Measurements from ENCODE around the gene VAX1. TPM values are rescaled to one million over a fixed set of nuclear protein-coding genes. Genes with fewer than 3 reads are reported as not detected.

Gene VAX1
- total and polyA plus RNA-seq, 8 donors: not detected

GRCh38 chr10:117184296-117184695 lies 46.2 kb upstream of the VAX1 start:
- intact Hi-C loops (cut with DNase I; ENCODE audit: low total_unique reads): no loop called here
- peaks cover 0 to 7% (median under 1%) of the 10 kb centered on the region in 4 donors for H3K9me3 ChIP-seq
- DNase-seq: no peak
- H3K27ac ChIP-seq: no peak overlapping the region
- TF ChIP-seq CTCF (IDR thresholded peaks at IDR 0.05) (no peak), POLR2AphosphoS5 (IDR thresholded peaks at IDR 0.05) (no peak), EP300 (IDR thresholded peaks at IDR 0.05) (no peak), POLR2A (IDR thresholded peaks at IDR 0.05) (no peak)
- no peaks in the 10 kb centered on the region for H3K4me1 ChIP-seq
- H3K4me3 ChIP-seq: no peak overlapping the region
- peaks cover 0 to 46% (median 5%) of the 10 kb centered on the region in 3 donors for H3K27me3 ChIP-seq
- 88 to 92% (median 91%) methylated on average over 10 of the region's 10 CpGs for WGBS, 5 donors
- H3K36me3 ChIP-seq: no peaks in the 10 kb centered on the region

- no peak overlapping the region for H3K4me3 ChIP-seq
- H3K4me1 ChIP-seq: peaks cover 8 to 17% (median 13%) of the 10 kb centered on the region in 4 donors
- TF ChIP-seq EP300 (IDR thresholded peaks at IDR 0.05) (no peak), POLR2AphosphoS5 (IDR thresholded peaks at IDR 0.05) (no peak), CTCF (IDR thresholded peaks at IDR 0.05) (no peak), POLR2A (IDR thresholded peaks at IDR 0.05) (no peak)
- H3K9me3 ChIP-seq: no peaks in the 10 kb centered on the region
- H3K27ac ChIP-seq: no peak overlapping the region
- H3K27me3 ChIP-seq: peaks cover 0 to 57% (median 15%) of the 10 kb centered on the region in 3 donors
- no peak for DNase-seq
- intact Hi-C loops (cut with DNase I; ENCODE audit: low total_unique reads): no loop called here
- no peaks in the 10 kb centered on the region for H3K36me3 ChIP-seq
- 54 to 83% (median 75%) methylated on average over 3 of the region's 3 CpGs for WGBS, 5 donors
Measured at GRCh38 chr10:117178190-117178589, 40.1 kb upstream of the VAX1 start.

- TF ChIP-seq CTCF (IDR thresholded peaks at IDR 0.05) (peak in 5 of 7 experiments; percentile 39 to 74 (median 63)), POLR2AphosphoS5 (IDR thresholded peaks at IDR 0.05) (no peak), EP300 (IDR thresholded peaks at IDR 0.05) (no peak)
- H3K27me3 ChIP-seq: peaks cover 0 to 71% (median 28%) of the 10 kb centered on the region in 3 donors
- H3K36me3 ChIP-seq: no peaks in the 10 kb centered on the region
- 19 to 25% (median 23%) methylated on average over 12 of the region's 12 CpGs for WGBS, 5 donors
- H3K27ac ChIP-seq: no peak overlapping the region
- no peaks in the 10 kb centered on the region for H3K9me3 ChIP-seq
- H3K4me1 ChIP-seq: peaks cover 8 to 17% (median 13%) of the 10 kb centered on the region in 4 donors
- DNase-seq: peak; percentile 80 to 89
- H3K4me3 ChIP-seq: peak overlapping the region; percentile 38 to 68 (median 51)
- intact Hi-C loops (cut with DNase I; ENCODE audit: low total_unique reads): loop anchor here (2.0 kb wide), 1 partner anchor 381 kb away; no protein-coding TSS in a partner anchor
Measured at GRCh38 chr10:117175901-117176534, 37.9 kb upstream of the VAX1 start.

- TF ChIP-seq EP300 (IDR thresholded peaks at IDR 0.05) (no peak), CTCF (IDR thresholded peaks at IDR 0.05) (peak in 1 of 7 experiments; percentile 23)
- WGBS, 5 donors: 1 to 2% (median 1%) methylated on average over 13 to 46 of the region's 46 CpGs
- intact Hi-C loops (cut with DNase I; ENCODE audit: low total_unique reads): no loop called here
- Histone ChIP-seq H3K27ac (no peak overlapping the region), H3K4me1 (peaks cover 8 to 17% (median 13%) of the 10 kb centered on the region in 4 donors), H3K27me3 (peaks cover 0 to 71% (median 31%) of the 10 kb centered on the region in 3 donors), H3K36me3 (no peaks in the 10 kb centered on the region), H3K4me3 (peak overlapping the region; percentile 38 to 68 (median 51)), H3K9me3 (no peaks in the 10 kb centered on the region)
- DNase-seq: peak in 1 of 2 donors; percentile 41
Measured at GRCh38 chr10:117175215-117175900, 37.3 kb upstream of the VAX1 start.
